ENCODE data around the gene CST1.
"Not testable (repeated sequence)": the region's sequence is repeated elsewhere in the genome, so short reads cannot be mapped to it uniquely, and the experiment has no call there.

CST1 gene

GRCh38 chr20:23753589-23753988 lies 2.9 kb upstream of the CST1 start:
- FAIRE-seq = no peak

GRCh38 chr20:23753194-23753548 lies 2.4 kb upstream of the CST1 start:
- no peak for FAIRE-seq

GRCh38 chr20:23752481-23753193 lies 1.9 kb upstream of the CST1 start:
- no peak for FAIRE-seq

GRCh38 chr20:23752019-23752418 lies 1.3 kb upstream of the CST1 start:
- FAIRE-seq = no peak

- FAIRE-seq = no peak
These were observed 989 bp downstream of the CST1 start for GRCh38 chr20:23749746-23750145.

- not testable (repeated sequence) for FAIRE-seq
These were observed 1.8 kb downstream of the CST1 start for GRCh38 chr20:23748975-23749374.

GRCh38 chr20:23747551-23747950 lies 3.2 kb downstream of the CST1 start:
- FAIRE-seq = not testable (repeated sequence)

- FAIRE-seq = not testable (repeated sequence)
These were observed 3.6 kb downstream of the CST1 start for GRCh38 chr20:23747092-23747491.

- no peak for FAIRE-seq
These were observed 4.4 kb downstream of the CST1 start for GRCh38 chr20:23746321-23746720.

GRCh38 chr20:23745247-23745646 lies 5.5 kb downstream of the CST1 start:
- FAIRE-seq = no peak

- no peak for FAIRE-seq
These were observed 5.9 kb downstream of the CST1 start for GRCh38 chr20:23744817-23745216.

GRCh38 chr20:23735391-23735790 lies 15.3 kb downstream of the CST1 start:
- not testable (repeated sequence) for FAIRE-seq

GRCh38 chr20:23734949-23735348 lies 15.8 kb downstream of the CST1 start:
- not testable (repeated sequence) for FAIRE-seq

- not testable (repeated sequence) for FAIRE-seq
These were observed 16.3 kb downstream of the CST1 start for GRCh38 chr20:23734440-23734839.

- no peak for FAIRE-seq
These were observed 23.7 kb downstream of the CST1 start for GRCh38 chr20:23727016-23727415.

GRCh38 chr20:23725102-23725501 lies 25.6 kb downstream of the CST1 start:
- FAIRE-seq = no peak

GRCh38 chr20:23723659-23724307 lies 27.0 kb downstream of the CST1 start:
- FAIRE-seq = not testable (repeated sequence)

- FAIRE-seq = not testable (repeated sequence)
These were observed 27.9 kb downstream of the CST1 start for GRCh38 chr20:23722851-23723250.

- no peak for FAIRE-seq
These were observed 28.8 kb downstream of the CST1 start for GRCh38 chr20:23721962-23722361.

GRCh38 chr20:23719351-23719750 lies 31.4 kb downstream of the CST1 start:
- FAIRE-seq = not testable (repeated sequence)

- FAIRE-seq = not testable (repeated sequence)
These were observed 39.0 kb downstream of the CST1 start for GRCh38 chr20:23711778-23712177.

GRCh38 chr20:23710771-23711170 lies 40.0 kb downstream of the CST1 start:
- no peak for FAIRE-seq

GRCh38 chr20:23705895-23706294 lies 44.8 kb downstream of the CST1 start:
- FAIRE-seq = no peak

GRCh38 chr20:23702021-23702420 lies 48.7 kb downstream of the CST1 start:
- FAIRE-seq = no peak

GRCh38 chr20:23700931-23701330 lies 49.8 kb downstream of the CST1 start:
- no peak for FAIRE-seq

Measured in G401.6 (cell line).